ENCODE data around the gene SPRYD4. TPM values are rescaled to one million over a fixed set of nuclear protein-coding genes. Genes with fewer than 3 reads are reported as not detected.

The SPRYD4 gene
- polyA plus RNA-seq, 12 donors, result 1.4 to 3.4 (median 2.3) TPM; not detected in 1

DNA sequence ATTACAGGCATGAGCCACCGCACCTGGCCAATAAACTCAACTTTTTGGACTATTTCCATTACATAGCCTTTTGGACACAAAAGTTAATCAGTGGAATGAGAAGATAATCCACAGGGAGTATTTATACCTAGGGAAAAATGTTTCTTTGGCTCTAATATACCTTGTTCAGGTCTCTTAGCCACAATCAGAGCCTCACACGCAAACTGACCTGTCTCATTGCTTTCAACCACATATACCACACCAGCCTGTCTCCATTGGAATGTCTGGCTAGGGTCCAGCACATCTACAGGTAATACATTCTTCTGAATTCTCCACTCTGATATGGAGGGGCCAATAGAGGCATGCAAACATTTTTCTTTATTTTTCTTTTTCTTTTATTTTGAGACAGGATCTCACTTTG lies 49.5 kb downstream of the SPRYD4 start:
- no peak for DNase-seq

DNA sequence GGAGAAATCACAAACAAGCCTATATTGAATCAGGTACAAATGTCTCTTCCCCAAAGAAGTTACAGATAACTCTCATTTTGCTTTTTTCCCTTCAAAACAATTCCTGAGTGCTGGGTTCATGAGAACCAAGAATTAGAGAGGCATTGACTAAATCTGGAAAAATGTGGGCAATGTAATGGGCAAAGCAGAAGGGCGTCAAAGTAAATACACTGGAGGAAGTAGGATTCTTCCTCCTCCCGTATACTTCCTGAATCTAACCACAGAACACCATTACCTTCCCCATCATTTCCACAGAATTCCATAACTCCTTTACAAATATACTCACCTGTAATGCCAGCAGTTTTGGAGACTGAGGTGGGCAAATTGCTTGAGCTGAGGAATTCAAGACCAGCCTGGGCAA lies 50.2 kb downstream of the SPRYD4 start:
- no peak for DNase-seq

GRCh38 chr12:56520048-56520447 lies 51.7 kb downstream of the SPRYD4 start:
- DNase-seq, result peak; percentile 33

DNA sequence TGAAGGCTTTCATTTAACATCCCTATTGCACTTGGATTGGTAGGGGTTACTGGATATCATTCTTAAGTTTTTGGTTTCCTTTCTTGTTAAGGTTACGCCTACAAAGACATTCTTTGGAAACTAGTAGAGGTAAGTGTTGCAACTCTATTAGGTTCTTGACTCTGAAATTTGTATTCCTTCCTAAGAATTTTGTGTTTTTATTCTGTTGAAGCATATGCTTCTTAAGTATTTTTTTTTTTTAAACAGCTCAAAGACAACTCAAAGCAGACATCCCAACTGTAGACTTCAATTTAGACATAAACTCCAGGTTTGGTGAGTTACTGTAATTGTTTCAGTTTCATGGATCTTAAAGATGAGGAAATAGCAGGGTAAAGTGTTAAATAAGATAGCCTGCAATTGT lies 52.1 kb downstream of the SPRYD4 start:
- no peak for DNase-seq

- DNase-seq, result no peak
Measured at GRCh38 chr12:56521209-56521589, 52.8 kb downstream of the SPRYD4 start.

GRCh38 chr12:56521590-56522371 lies 53.4 kb downstream of the SPRYD4 start, which contains the start of gene RBMS2:
TSS of gene RBMS2 (plus strand) at chr12:56521820. CDS start at chr12:56522024, 204 bp downstream.
- peak; percentile 92 for DNase-seq

- DNase-seq, result peak; percentile 47
Measured at GRCh38 chr12:56522411-56523193, 54.2 kb downstream of the SPRYD4 start.

- DNase-seq, result no peak
Measured at GRCh38 chr12:56528846-56529245, 60.5 kb downstream of the SPRYD4 start.

Other genes starting within 250 kb of the SPRYD4 start
- 10 to 100 TPM in 11 of 12 donors, not detected in 1; 35.3 to 47.1 (median 41.8) TPM for gene RNF41, start 246.7 kb upstream of the SPRYD4 start, polyA plus RNA-seq (ENCODE audit: insufficient read length in 12 of 12)
- 10 to 100 TPM in 11 of 12 donors, not detected in 1; 14.7 to 36.7 (median 17.3) TPM for gene NABP2, start 244.2 kb upstream of the SPRYD4 start, polyA plus RNA-seq (ENCODE audit: insufficient read length in 12 of 12)
- gene SLC39A5, start 238.5 kb upstream of the SPRYD4 start, polyA plus RNA-seq (ENCODE audit: insufficient read length in 12 of 12), result 10 to 100 TPM in 1 of 12 donors, 1 to 10 TPM in 2, under 1 TPM in 7, not detected in 2; 0.13 to 85.4 (median 0.59) TPM
- gene ANKRD52, start 210.2 kb upstream of the SPRYD4 start, polyA plus RNA-seq (ENCODE audit: insufficient read length in 12 of 12), result 10 to 100 TPM in 11 of 12 donors, not detected in 1; 12.6 to 25.2 (median 17.7) TPM
- gene COQ10A, start 201.6 kb upstream of the SPRYD4 start, polyA plus RNA-seq (ENCODE audit: insufficient read length in 12 of 12), result 10 to 100 TPM in 11 of 12 donors, not detected in 1; 13.5 to 32.5 (median 17.4) TPM
- gene CS, start 168.2 kb upstream of the SPRYD4 start, polyA plus RNA-seq (ENCODE audit: insufficient read length in 12 of 12), result 100 to 1,000 TPM; 136 to 255 (median 226) TPM
- gene CNPY2, start 152.6 kb upstream of the SPRYD4 start, polyA plus RNA-seq (ENCODE audit: insufficient read length in 12 of 12), result 10 to 100 TPM in 11 of 12 donors, not detected in 1; 36.5 to 90.7 (median 57.4) TPM
- 10 to 100 TPM in 11 of 12 donors, not detected in 1; 30.5 to 85.6 (median 47.9) TPM for gene PAN2, start 134.6 kb upstream of the SPRYD4 start, polyA plus RNA-seq (ENCODE audit: insufficient read length in 12 of 12)
- 1 to 10 TPM in 1 of 12 donors, under 1 TPM in 7, not detected in 4; 0.26 to 2.2 (median 0.58) TPM for gene IL23A, start 129.7 kb upstream of the SPRYD4 start, polyA plus RNA-seq (ENCODE audit: insufficient read length in 12 of 12)
- gene STAT2, start 108.5 kb upstream of the SPRYD4 start, polyA plus RNA-seq (ENCODE audit: insufficient read length in 12 of 12), result 100 to 1,000 TPM in 2 of 12 donors, 10 to 100 TPM in 9, not detected in 1; 33.4 to 116 (median 56.4) TPM
- under 1 TPM in 3 of 12 donors, not detected in 9; 0.07 to 0.12 (median 0.11) TPM for gene APOF, start 105.7 kb upstream of the SPRYD4 start, polyA plus RNA-seq (ENCODE audit: insufficient read length in 12 of 12)
- 10 to 100 TPM in 9 of 12 donors, 1 to 10 TPM in 2, not detected in 1; 9.8 to 23.6 (median 16.1) TPM for gene TIMELESS, start 19.2 kb upstream of the SPRYD4 start, polyA plus RNA-seq (ENCODE audit: insufficient read length in 12 of 12)
- gene MIP, start 13.9 kb upstream of the SPRYD4 start, polyA plus RNA-seq (ENCODE audit: insufficient read length in 12 of 12), result under 1 TPM in 4 of 12 donors, not detected in 8; 0.19 to 0.34 (median 0.23) TPM
- 1 to 10 TPM in 1 of 12 donors, under 1 TPM in 6, not detected in 5; 0.15 to 1.2 (median 0.50) TPM for gene GLS2, start 19.6 kb downstream of the SPRYD4 start, polyA plus RNA-seq (ENCODE audit: insufficient read length in 12 of 12)
- gene RBMS2, start 53.2 kb downstream of the SPRYD4 start, polyA plus RNA-seq (ENCODE audit: insufficient read length in 12 of 12), result 10 to 100 TPM in 11 of 12 donors, not detected in 1; 13.3 to 71.1 (median 26.4) TPM
- gene BAZ2A, start 161.7 kb downstream of the SPRYD4 start, polyA plus RNA-seq (ENCODE audit: insufficient read length in 12 of 12), result 100 to 1,000 TPM in 3 of 12 donors, 10 to 100 TPM in 9; 31.6 to 842 (median 46.7) TPM
- 100 to 1,000 TPM in 11 of 12 donors, not detected in 1; 327 to 788 (median 683) TPM for gene ATP5F1B, start 177.4 kb downstream of the SPRYD4 start, polyA plus RNA-seq (ENCODE audit: insufficient read length in 12 of 12)
- 100 to 1,000 TPM in 11 of 12 donors, not detected in 1; 189 to 255 (median 216) TPM for gene PTGES3, start 219.7 kb downstream of the SPRYD4 start, polyA plus RNA-seq (ENCODE audit: insufficient read length in 12 of 12)